Esophagus squamous epithelium (tissue), 5 donors: ENCODE results near the gene SLCO1C1. TPM values are rescaled to one million over a fixed set of nuclear protein-coding genes. Genes with fewer than 3 reads are reported as not detected.
"Not testable (repeated sequence)": the region's sequence is repeated elsewhere in the genome, so short reads cannot be mapped to it uniquely, and the experiment has no call there.

Source experiments
- DNase-seq: peaks from one replicate; lab custom pipeline; 2025; lab: John Stamatoyannopoulos, UW
- H3K27ac ChIP-seq, 4 donors: fragments of 200-600 bp; sonication (generic); one replicate each; pipeline ENCODE4 v1.5.1; 2016 to 2019; ENCODE audit warnings: mild to moderate bottlenecking in 1 of 4
- H3K27me3 ChIP-seq, 4 donors: fragments of 200-600 bp; sonication (generic); 1 replicate in 3 of 4; 2 replicates in 1 of 4; pipeline versions ENCODE4 v1.5.1 to v1.6.0; 2017 to 2021; ENCODE audit warnings: antibody characterized with exemption in 1 of 4
- H3K36me3 ChIP-seq, 3 donors: fragments of 200-600 bp; sonication (generic); one replicate each; pipeline ENCODE4 v1.5.1; 2016 to 2019
- H3K4me1 ChIP-seq, 3 donors: fragments of 200-600 bp; sonication (generic); one replicate each; pipeline ENCODE4 v1.5.1; 2017 to 2019
- H3K4me3 ChIP-seq, 4 donors: fragments of 200-600 bp; sonication (generic); 1 replicate in 3 of 4; 2 replicates in 1 of 4; pipeline ENCODE4 v1.5.1; 2016 to 2019; ENCODE audit warnings: mild to moderate bottlenecking in 2 of 4, moderate library complexity in 1 of 4
- H3K9me3 ChIP-seq, 3 donors: fragments of 200-600 bp; sonication (generic); one replicate each; pipeline ENCODE4 v1.5.1; 2016 to 2019
- CTCF ChIP-seq, 6 experiments: fragments of 450-650 bp in 4 of 6; fragments of 200-600 bp in 2 of 6; sonication (generic) in 2 of 6; IDR thresholded peaks; one replicate each; pipeline ENCODE4 v1.5.1; 2016 to 2019; ENCODE audit warnings: antibody characterized with exemption in 6 of 6, mild to moderate bottlenecking in 4 of 6, moderate library complexity in 4 of 6
- POLR2A ChIP-seq, 4 donors: fragments of 450-650 bp; IDR thresholded peaks; one replicate each; pipeline ENCODE4 v1.6.1; 2017; ENCODE audit warnings: antibody characterized with exemption in 4 of 4, mild to moderate bottlenecking in 4 of 4, moderate library complexity in 3 of 4
- WGBS, 2 donors: methylation state at CpG; one replicate each; pipeline ENCODE4 v1.1.5; 2018; 5-methylcytosine and 5-hydroxymethylcytosine counted together
- intact Hi-C: fragments of 100-400 bp; cut with DNase I; formaldehyde crosslinking; loops from one replicate; pipeline ENCODE4 v1.15.0; 2022
- total RNA-seq, 4 donors: library from RNA; depleted of rRNA; stranded (reverse); fragments of >200 nt; gene quantifications; one replicate each; pipeline ENCODE4 v1.1.0, GENCODE V29; 2016
- donor health status: DM: yes; HTN: yes; CAD: no.

SLCO1C1 gene
- total RNA-seq, 4 donors from 2014 or later, result 0.38 TPM; not detected in 3

- H3K9me3 ChIP-seq, result no peaks in the 10 kb centered on the region
- no peak overlapping the region for H3K4me3 ChIP-seq
- intact Hi-C loops, result no loop called here
- no peak for TF ChIP-seq POLR2A (IDR thresholded peaks at IDR 0.05)
- no peak for TF ChIP-seq CTCF (IDR thresholded peaks at IDR 0.05)
- no peak overlapping the region for H3K27ac ChIP-seq
- H3K36me3 ChIP-seq, result no peaks in the 10 kb centered on the region
- DNase-seq, result no peak
- WGBS, 2 donors, result 74 to 79% methylated on average over 1 of the region's 1 CpG
- no peaks in the 10 kb centered on the region for H3K27me3 ChIP-seq
- no peaks in the 10 kb centered on the region for H3K4me1 ChIP-seq
These were observed 45.8 kb downstream of the SLCO1C1 start for GRCh38 chr12:20740972-20741371.

- no peak for TF ChIP-seq CTCF (IDR thresholded peaks at IDR 0.05)
- TF ChIP-seq POLR2A (IDR thresholded peaks at IDR 0.05), result no peak
- no peak overlapping the region for H3K4me3 ChIP-seq
- DNase-seq, result no peak
- H3K9me3 ChIP-seq, result no peaks in the 10 kb centered on the region
- H3K27ac ChIP-seq, result no peak overlapping the region
- H3K27me3 ChIP-seq, result no peaks in the 10 kb centered on the region
- WGBS, 2 donors, result 69 to 70% methylated on average over 1 of the region's 1 CpG
- intact Hi-C loops, result no loop called here
- no peaks in the 10 kb centered on the region for H3K4me1 ChIP-seq
- H3K36me3 ChIP-seq, result no peaks in the 10 kb centered on the region
These were observed 53.1 kb downstream of the SLCO1C1 start for GRCh38 chr12:20748198-20748597.

GRCh38 chr12:20751046-20751445, 55.9 kb downstream of the SLCO1C1 start:
- DNase-seq, result no peak
- WGBS, 2 donors, result 34 to 38% methylated on average over 4 of the region's 4 CpGs
- no peaks in the 10 kb centered on the region for H3K36me3 ChIP-seq
- no peaks in the 10 kb centered on the region for H3K4me1 ChIP-seq
- H3K9me3 ChIP-seq, result no peaks in the 10 kb centered on the region
- no peaks in the 10 kb centered on the region for H3K27me3 ChIP-seq
- H3K4me3 ChIP-seq, result no peak overlapping the region
- intact Hi-C loops, result no loop called here
- TF ChIP-seq CTCF (IDR thresholded peaks at IDR 0.05) (no peak), POLR2A (IDR thresholded peaks at IDR 0.05) (no peak)
- H3K27ac ChIP-seq, result no peak overlapping the region

GRCh38 chr12:20777420-20777819, 82.3 kb downstream of the SLCO1C1 start:
- whole genome bisulfite sequencing, 2 donors, result 100% methylated on average over 3 of the region's 20 CpGs; no CpG with 5 or more reads in 1 of the 2 donors
- no peaks in the 10 kb centered on the region for H3K9me3 ChIP-seq
- no peak overlapping the region for H3K4me3 ChIP-seq
- H3K27me3 ChIP-seq, result no peaks in the 10 kb centered on the region
- no peak for DNase-seq
- H3K27ac ChIP-seq, result no peak overlapping the region
- no peaks in the 10 kb centered on the region for H3K4me1 ChIP-seq
- no peak for TF ChIP-seq CTCF (IDR thresholded peaks at IDR 0.05)
- no peak for TF ChIP-seq POLR2A (IDR thresholded peaks at IDR 0.05)
- no peaks in the 10 kb centered on the region for H3K36me3 ChIP-seq
- intact Hi-C loops, result no loop called here

GRCh38 chr12:20778969-20779368, 83.8 kb downstream of the SLCO1C1 start:
- WGBS, 2 donors, result 80 to 81% methylated on average over 2 of the region's 2 CpGs
- intact Hi-C loops, result no loop called here
- no peak for TF ChIP-seq CTCF (IDR thresholded peaks at IDR 0.05)
- TF ChIP-seq POLR2A (IDR thresholded peaks at IDR 0.05), result no peak
- Histone ChIP-seq H3K36me3 (no peaks in the 10 kb centered on the region), H3K4me1 (no peaks in the 10 kb centered on the region), H3K27ac (no peak overlapping the region), H3K27me3 (no peaks in the 10 kb centered on the region), H3K9me3 (no peaks in the 10 kb centered on the region), H3K4me3 (no peak overlapping the region)
- DNase-seq, result no peak

- H3K27ac ChIP-seq, H3K27me3 ChIP-seq, H3K4me1 ChIP-seq, H3K9me3 ChIP-seq, intact Hi-C loops, DNase-seq, H3K36me3 ChIP-seq, H3K4me3 ChIP-seq: not testable (repeated sequence)
- WGBS, 2 donors, result 58 to 85% methylated on average over 3 of the region's 3 CpGs
These were observed 84.8 kb downstream of the SLCO1C1 start for GRCh38 chr12:20779971-20780370.

GRCh38 chr12:20783796-20784357, 88.7 kb downstream of the SLCO1C1 start:
- intact Hi-C loops, result not testable (repeated sequence)

More at GRCh38 chr12:20783796-20784357, 88.7 kb downstream of the SLCO1C1 start:
- 90 to 96% methylated on average over 7 to 8 of the region's 13 CpGs for WGBS, 2 donors
- not testable (repeated sequence) for H3K27me3 ChIP-seq, H3K36me3 ChIP-seq, H3K27ac ChIP-seq, H3K4me3 ChIP-seq, H3K4me1 ChIP-seq, H3K9me3 ChIP-seq, DNase-seq
